ENCODE results near the gene HSPA12B.

The HSPA12B gene

GRCh38 chr20:3734111-3734843 is 1.8 kb downstream of the HSPA12B start:
- H3K9ac ChIP-seq (ENCODE audit: low read length) = no peak overlapping the region
- H3K4me3 ChIP-seq (ENCODE audit: low read length) = no peak overlapping the region
- H3K9me3 ChIP-seq (ENCODE audit: control insufficient read depth, low read length) = no peaks in the 10 kb centered on the region
- H3K4me1 ChIP-seq (ENCODE audit: control insufficient read depth, insufficient read depth, low read length) = peaks cover 24% of the 10 kb centered on the region
- H3K27me3 ChIP-seq (ENCODE audit: control insufficient read depth, insufficient read depth, low read length) = peaks cover 22% of the 10 kb centered on the region
- H3K36me3 ChIP-seq (ENCODE audit: control insufficient read depth, insufficient read depth, low read length) = no peaks in the 10 kb centered on the region

GRCh38 chr20:3735768-3736167 is 3.3 kb downstream of the HSPA12B start:
- Histone ChIP-seq H3K9ac (ENCODE audit: low read length) (no peak overlapping the region), H3K4me3 (ENCODE audit: low read length) (no peak overlapping the region), H3K9me3 (ENCODE audit: control insufficient read depth, low read length) (no peaks in the 10 kb centered on the region), H3K4me1 (ENCODE audit: control insufficient read depth, insufficient read depth, low read length) (peaks cover 24% of the 10 kb centered on the region), H3K27me3 (ENCODE audit: control insufficient read depth, insufficient read depth, low read length) (peaks cover 22% of the 10 kb centered on the region), H3K36me3 (ENCODE audit: control insufficient read depth, insufficient read depth, low read length) (no peaks in the 10 kb centered on the region)

GRCh38 chr20:3738111-3739053 is 5.9 kb downstream of the HSPA12B start:
- no peaks in the 10 kb centered on the region for H3K9me3 ChIP-seq (ENCODE audit: control insufficient read depth, low read length)
- no peak overlapping the region for H3K4me3 ChIP-seq (ENCODE audit: low read length)

GRCh38 chr20:3739054-3739925 is 6.8 kb downstream of the HSPA12B start:
- H3K4me1 ChIP-seq (ENCODE audit: control insufficient read depth, insufficient read depth, low read length) = peaks cover 8% of the 10 kb centered on the region
- H3K36me3 ChIP-seq (ENCODE audit: control insufficient read depth, insufficient read depth, low read length) = no peaks in the 10 kb centered on the region
- H3K4me3 ChIP-seq (ENCODE audit: low read length) = no peak overlapping the region
- H3K9me3 ChIP-seq (ENCODE audit: control insufficient read depth, low read length) = no peaks in the 10 kb centered on the region
- no peaks in the 10 kb centered on the region for H3K27me3 ChIP-seq (ENCODE audit: control insufficient read depth, insufficient read depth, low read length)
- no peak overlapping the region for H3K9ac ChIP-seq (ENCODE audit: low read length)

More at GRCh38 chr20:3738111-3739053, 5.9 kb downstream of the HSPA12B start:
- H3K4me1 ChIP-seq (ENCODE audit: control insufficient read depth, insufficient read depth, low read length) = peaks cover 17% of the 10 kb centered on the region
- no peak overlapping the region for H3K9ac ChIP-seq (ENCODE audit: low read length)
- H3K36me3 ChIP-seq (ENCODE audit: control insufficient read depth, insufficient read depth, low read length) = no peaks in the 10 kb centered on the region
- peaks cover 5% of the 10 kb centered on the region for H3K27me3 ChIP-seq (ENCODE audit: control insufficient read depth, insufficient read depth, low read length)

GRCh38 chr20:3739926-3740451 is 7.5 kb downstream of the HSPA12B start:
- Histone ChIP-seq H3K9me3 (ENCODE audit: control insufficient read depth, low read length) (no peaks in the 10 kb centered on the region), H3K27me3 (ENCODE audit: control insufficient read depth, insufficient read depth, low read length) (no peaks in the 10 kb centered on the region), H3K9ac (ENCODE audit: low read length) (no peak overlapping the region), H3K4me3 (ENCODE audit: low read length) (no peak overlapping the region), H3K4me1 (ENCODE audit: control insufficient read depth, insufficient read depth, low read length) (peaks cover 7% of the 10 kb centered on the region), H3K36me3 (ENCODE audit: control insufficient read depth, insufficient read depth, low read length) (no peaks in the 10 kb centered on the region)

- H3K4me1 ChIP-seq (ENCODE audit: control insufficient read depth, insufficient read depth, low read length) = peaks cover 6% of the 10 kb centered on the region
- no peaks in the 10 kb centered on the region for H3K27me3 ChIP-seq (ENCODE audit: control insufficient read depth, insufficient read depth, low read length)
- no peak overlapping the region for H3K9ac ChIP-seq (ENCODE audit: low read length)
- no peaks in the 10 kb centered on the region for H3K36me3 ChIP-seq (ENCODE audit: control insufficient read depth, insufficient read depth, low read length)
- H3K4me3 ChIP-seq (ENCODE audit: low read length) = no peak overlapping the region
- H3K9me3 ChIP-seq (ENCODE audit: control insufficient read depth, low read length) = no peaks in the 10 kb centered on the region
Observed at GRCh38 chr20:3740615-3741301, 8.3 kb downstream of the HSPA12B start.

- H3K27me3 ChIP-seq (ENCODE audit: control insufficient read depth, insufficient read depth, low read length) = no peaks in the 10 kb centered on the region
- no peaks in the 10 kb centered on the region for H3K36me3 ChIP-seq (ENCODE audit: control insufficient read depth, insufficient read depth, low read length)
- peaks cover 6% of the 10 kb centered on the region for H3K4me1 ChIP-seq (ENCODE audit: control insufficient read depth, insufficient read depth, low read length)
- no peaks in the 10 kb centered on the region for H3K9me3 ChIP-seq (ENCODE audit: control insufficient read depth, low read length)
- H3K9ac ChIP-seq (ENCODE audit: low read length) = no peak overlapping the region
- H3K4me3 ChIP-seq (ENCODE audit: low read length) = no peak overlapping the region
Observed at GRCh38 chr20:3741836-3742458, 9.5 kb downstream of the HSPA12B start.

- Histone ChIP-seq H3K4me1 (ENCODE audit: control insufficient read depth, insufficient read depth, low read length) (peaks cover 6% of the 10 kb centered on the region), H3K9me3 (ENCODE audit: control insufficient read depth, low read length) (no peaks in the 10 kb centered on the region), H3K27me3 (ENCODE audit: control insufficient read depth, insufficient read depth, low read length) (no peaks in the 10 kb centered on the region), H3K9ac (ENCODE audit: low read length) (no peak overlapping the region), H3K36me3 (ENCODE audit: control insufficient read depth, insufficient read depth, low read length) (no peaks in the 10 kb centered on the region), H3K4me3 (ENCODE audit: low read length) (no peak overlapping the region)
Observed at GRCh38 chr20:3743251-3743650, 10.8 kb downstream of the HSPA12B start.

GRCh38 chr20:3744037-3744436 is 11.6 kb downstream of the HSPA12B start:
- Histone ChIP-seq H3K4me1 (ENCODE audit: control insufficient read depth, insufficient read depth, low read length) (peaks cover 6% of the 10 kb centered on the region), H3K27me3 (ENCODE audit: control insufficient read depth, insufficient read depth, low read length) (peaks cover 2% of the 10 kb centered on the region), H3K4me3 (ENCODE audit: low read length) (no peak overlapping the region), H3K36me3 (ENCODE audit: control insufficient read depth, insufficient read depth, low read length) (no peaks in the 10 kb centered on the region), H3K9ac (ENCODE audit: low read length) (no peak overlapping the region), H3K9me3 (ENCODE audit: control insufficient read depth, low read length) (no peaks in the 10 kb centered on the region)

- Histone ChIP-seq H3K27me3 (ENCODE audit: control insufficient read depth, insufficient read depth, low read length) (peaks cover 12% of the 10 kb centered on the region), H3K9ac (ENCODE audit: low read length) (no peak overlapping the region), H3K4me1 (ENCODE audit: control insufficient read depth, insufficient read depth, low read length) (peaks cover 15% of the 10 kb centered on the region), H3K4me3 (ENCODE audit: low read length) (no peak overlapping the region), H3K36me3 (ENCODE audit: control insufficient read depth, insufficient read depth, low read length) (no peaks in the 10 kb centered on the region), H3K9me3 (ENCODE audit: control insufficient read depth, low read length) (no peaks in the 10 kb centered on the region)
Observed at GRCh38 chr20:3744806-3745685, 12.6 kb downstream of the HSPA12B start.

All from mucosa of stomach (tissue), 1 donor.